Osteocyte (in vitro differentiated cells): ENCODE results near the gene CYP2S1. TPM values are rescaled to one million over a fixed set of nuclear protein-coding genes. Genes with fewer than 3 reads are reported as not detected.

Experiments
- DNase-seq: peaks from one replicate; pipeline ENCODE4 v3.0.0; 2021; ENCODE audit warnings: mixed read lengths; ENCODE audit not compliant: unreplicated experiment; ENCODE audit errors: extremely low spot score
- H3K27ac Mint-ChIP-seq: one replicate; pipeline ENCODE4 v1.8.0; 2021; ENCODE audit warnings: mild to moderate bottlenecking, mixed read lengths; ENCODE audit not compliant: unreplicated experiment
- H3K27me3 Mint-ChIP-seq: one replicate; pipeline ENCODE4 v1.8.0; 2021; ENCODE audit warnings: mixed read lengths; ENCODE audit not compliant: unreplicated experiment
- H3K36me3 Mint-ChIP-seq: one replicate; pipeline ENCODE4 v1.8.0; 2021; ENCODE audit warnings: mixed read lengths; ENCODE audit not compliant: unreplicated experiment
- H3K4me1 Mint-ChIP-seq: one replicate; pipeline ENCODE4 v1.8.0; 2021; ENCODE audit warnings: mixed read lengths; ENCODE audit not compliant: unreplicated experiment
- H3K4me3 Mint-ChIP-seq: one replicate; pipeline ENCODE4 v1.8.0; 2021; ENCODE audit warnings: mild to moderate bottlenecking, moderate library complexity, mixed read lengths; ENCODE audit not compliant: unreplicated experiment
- H3K9me3 Mint-ChIP-seq: one replicate; pipeline ENCODE4 v1.8.0; 2021; ENCODE audit warnings: mixed read lengths; ENCODE audit not compliant: unreplicated experiment
- CTCF ChIP-seq: fragments of 200-600 bp; sonication (generic); IDR thresholded peaks from 2 replicates; pipeline ENCODE4 v1.5.0; 2021; ENCODE audit warnings: antibody characterized with exemption, mild to moderate bottlenecking, moderate library complexity
- total RNA-seq: library from RNA; stranded (reverse); gene quantifications from 2 replicates; pipeline ENCODE4 v1.2.1, GENCODE V29; 2021

CYP2S1 gene
- total RNA-seq, 1 donor from 2014 or later = not detected

- H3K4me1 Mint-ChIP-seq = peaks cover 16% of the 10 kb centered on the region
- TF ChIP-seq CTCF = no peak
- H3K4me3 Mint-ChIP-seq = no peak overlapping the region
- H3K36me3 Mint-ChIP-seq = no peaks in the 10 kb centered on the region
- no peaks in the 10 kb centered on the region for H3K27me3 Mint-ChIP-seq
- DNase-seq = no peak
- H3K9me3 Mint-ChIP-seq = no peaks in the 10 kb centered on the region
- no peak overlapping the region for H3K27ac Mint-ChIP-seq
Measured at GRCh38 chr19:41214161-41214560, 21.1 kb downstream of the CYP2S1 start.

- H3K4me1 Mint-ChIP-seq = peaks cover 40% of the 10 kb centered on the region
- peaks cover 11% of the 10 kb centered on the region for H3K36me3 Mint-ChIP-seq
- peak overlapping the region; percentile 38 for H3K4me3 Mint-ChIP-seq
- no peaks in the 10 kb centered on the region for H3K27me3 Mint-ChIP-seq
- TF ChIP-seq CTCF = no peak
- H3K9me3 Mint-ChIP-seq = no peaks in the 10 kb centered on the region
- no peak for DNase-seq
- peak overlapping the region; percentile 11 for H3K27ac Mint-ChIP-seq
Measured at GRCh38 chr19:41217741-41218140, 24.7 kb downstream of the CYP2S1 start.

GRCh38 chr19:41218249-41218614, 25.2 kb downstream of the CYP2S1 start:
- H3K27ac Mint-ChIP-seq = peak overlapping the region; percentile 96
- H3K4me1 Mint-ChIP-seq = peaks cover 45% of the 10 kb centered on the region
- no peaks in the 10 kb centered on the region for H3K27me3 Mint-ChIP-seq
- H3K36me3 Mint-ChIP-seq = peaks cover 11% of the 10 kb centered on the region
- no peak for DNase-seq
- no peaks in the 10 kb centered on the region for H3K9me3 Mint-ChIP-seq
- no peak for TF ChIP-seq CTCF
- H3K4me3 Mint-ChIP-seq = peak overlapping the region; percentile 94

GRCh38 chr19:41218615-41219507, 25.8 kb downstream of the CYP2S1 start, which contains the start of gene AXL:
Gene AXL (plus strand): TSS chr19:41219223. CDS start chr19:41219393, 170 bp downstream.
- TF ChIP-seq CTCF = no peak
- peak; percentile 90 for DNase-seq
- peaks cover 51% of the 10 kb centered on the region for H3K4me1 Mint-ChIP-seq
- H3K27ac Mint-ChIP-seq = peak within 1 kb of the TSS; percentile 96
- H3K9me3 Mint-ChIP-seq = no peaks in the 10 kb centered on the region
- peak within 1 kb of the TSS; percentile 94 for H3K4me3 Mint-ChIP-seq
- H3K36me3 Mint-ChIP-seq = peaks cover 11% of the 10 kb centered on the region
- H3K27me3 Mint-ChIP-seq = no peaks in the 10 kb centered on the region

- Mint-ChIP-seq H3K27me3 (no peaks in the 10 kb centered on the region), H3K9me3 (no peaks in the 10 kb centered on the region), H3K4me3 (peak overlapping the region; percentile 94), H3K36me3 (peaks cover 11% of the 10 kb centered on the region), H3K27ac (peak overlapping the region; percentile 96), H3K4me1 (peaks cover 63% of the 10 kb centered on the region)
- no peak for DNase-seq
- TF ChIP-seq CTCF = no peak
Measured at GRCh38 chr19:41219924-41220567, 27.0 kb downstream of the CYP2S1 start.
